Measurements from ENCODE around the gene APPBP2.

APPBP2 gene

GRCh38 chr17:60463157-60463835 is 62.7 kb downstream of the APPBP2 start:
- TF ChIP-seq CTCF (conservative IDR thresholded peaks at IDR 0.05; ENCODE audit: low read depth): no peak
- H3K27ac ChIP-seq: no peak overlapping the region
- POLR2A ChIA-PET (ENCODE audit: low non-redundant PET): no interaction called here
- CTCF ChIA-PET: interaction anchor here (0.6 to 1.1 kb wide), 2 partner anchors 9 to 125 kb away, joined by 3 to 4 read pairs; no protein-coding TSS in a partner anchor
- no peak for DNase-seq (ENCODE audit: low spot score)

DNA sequence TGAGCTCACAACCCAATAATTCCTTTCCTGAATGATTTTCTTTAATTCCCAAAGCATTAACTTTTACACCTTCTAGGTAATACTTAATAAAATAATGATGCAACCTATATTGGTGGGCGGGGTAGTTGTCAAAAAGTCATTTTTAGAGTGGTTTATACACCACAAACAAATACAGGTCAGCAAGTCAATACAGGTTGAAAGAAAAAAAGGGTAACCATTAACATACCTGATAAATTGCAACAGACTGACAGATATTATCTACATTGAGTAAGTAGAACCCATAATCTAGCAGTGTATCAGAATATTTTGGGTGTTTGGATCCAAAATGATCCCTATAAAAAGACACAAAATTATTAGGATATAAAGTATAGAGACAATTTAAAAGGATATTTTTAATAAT is 64.5 kb downstream of the APPBP2 start:
- CTCF ChIA-PET: no interaction called here
- DNase-seq (ENCODE audit: low spot score): no peak
- POLR2A ChIA-PET (ENCODE audit: low non-redundant PET): no interaction called here
- H3K27ac ChIP-seq: no peak overlapping the region
- TF ChIP-seq CTCF (conservative IDR thresholded peaks at IDR 0.05; ENCODE audit: low read depth): no peak

GRCh38 chr17:60457148-60457547 is 68.9 kb downstream of the APPBP2 start:
- DNase-seq (ENCODE audit: low spot score): no peak
- POLR2A ChIA-PET (ENCODE audit: low non-redundant PET): no interaction called here
- TF ChIP-seq CTCF (conservative IDR thresholded peaks at IDR 0.05; ENCODE audit: low read depth): no peak
- CTCF ChIA-PET: no interaction called here
- no peak overlapping the region for H3K27ac ChIP-seq

DNA sequence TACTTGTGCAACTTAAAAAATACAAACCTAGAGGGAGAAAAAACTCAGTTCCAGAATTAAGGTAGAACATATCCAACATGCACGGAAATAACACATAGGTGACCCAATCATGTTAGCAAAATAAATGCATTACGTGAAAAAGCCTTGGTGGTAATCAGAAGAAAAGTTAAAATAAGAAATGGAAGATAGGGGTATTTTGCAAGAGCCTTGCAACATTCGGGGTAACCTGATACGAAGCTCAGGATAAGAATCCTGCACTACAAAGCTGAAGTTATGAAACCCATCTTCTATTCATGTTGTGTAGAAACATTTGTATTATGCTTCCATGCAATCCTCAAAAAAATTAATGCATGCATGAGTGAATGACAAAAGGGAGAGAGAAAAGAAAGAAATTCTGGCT is 70.7 kb downstream of the APPBP2 start:
- no peak overlapping the region for H3K27ac ChIP-seq
- ChIA-PET POLR2A (ENCODE audit: low non-redundant PET) (no interaction called here), CTCF (no interaction called here)
- TF ChIP-seq CTCF (conservative IDR thresholded peaks at IDR 0.05; ENCODE audit: low read depth): no peak
- DNase-seq (ENCODE audit: low spot score): no peak

DNA sequence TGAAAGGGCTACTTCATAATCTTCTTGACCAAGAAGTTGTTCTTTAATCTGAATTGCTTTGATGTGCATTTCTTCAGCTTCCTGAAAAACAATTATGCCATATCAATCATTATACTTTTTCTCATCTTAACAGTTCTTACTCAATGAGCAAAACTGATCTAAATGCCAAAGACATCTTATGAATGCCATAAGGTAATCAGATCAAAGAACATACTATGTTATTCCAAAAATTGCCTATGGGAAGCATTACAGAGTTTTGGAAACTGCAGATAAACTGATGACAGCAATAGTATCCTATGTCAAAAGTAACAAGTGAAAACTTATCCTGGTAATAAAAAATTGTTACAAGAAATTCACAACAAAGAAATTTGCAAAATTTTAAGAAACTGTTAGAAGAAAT is 74.1 kb downstream of the APPBP2 start:
- CTCF ChIA-PET: no interaction called here

DNA sequence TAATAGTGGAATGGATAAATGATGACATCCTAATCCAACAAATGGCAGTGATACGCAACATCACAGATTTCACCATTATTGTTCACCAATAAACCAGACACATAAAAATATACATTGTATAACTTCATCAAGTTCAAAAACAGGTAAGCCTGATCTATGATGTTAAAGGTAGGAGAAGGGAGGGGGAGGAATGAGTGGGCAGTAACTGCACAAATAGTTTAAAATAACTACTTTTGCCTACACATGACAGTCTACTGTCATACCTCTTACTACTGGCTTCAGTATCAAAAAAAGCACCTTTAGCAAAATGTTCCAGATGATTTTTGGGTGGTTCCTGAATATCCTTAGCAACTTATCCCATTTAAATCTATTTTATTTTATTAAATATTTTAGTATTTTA is 75.0 kb downstream of the APPBP2 start:
- POLR2A ChIA-PET (ENCODE audit: low non-redundant PET): no interaction called here
- no peak for TF ChIP-seq CTCF (conservative IDR thresholded peaks at IDR 0.05; ENCODE audit: low read depth)
- DNase-seq (ENCODE audit: low spot score): no peak
- CTCF ChIA-PET: no interaction called here
- no peak overlapping the region for H3K27ac ChIP-seq

More for the DNA sequence above, 74.1 kb downstream of the APPBP2 start:
- no peak for DNase-seq (ENCODE audit: low spot score)
- H3K27ac ChIP-seq: no peak overlapping the region
- no peak for TF ChIP-seq CTCF (conservative IDR thresholded peaks at IDR 0.05; ENCODE audit: low read depth)
- POLR2A ChIA-PET (ENCODE audit: low non-redundant PET): no interaction called here

Data from RWPE1 (cell line).